DMS53 treated with DMSO at 0.1 percent for 48 hours (cell line): ENCODE measurements around the gene SFRP5.

Experiments
- DNase-seq: peaks from one replicate; lab custom pipeline; 2025; ENCODE audit not compliant: unreplicated experiment; lab: John Stamatoyannopoulos, UW

SFRP5 gene

GRCh38 chr10:97788552-97789442 lies 17.0 kb upstream of the SFRP5 start:
- DNase-seq: no peak

- DNase-seq: no peak
Measured at GRCh38 chr10:97785731-97786130, 13.9 kb upstream of the SFRP5 start.

- no peak for DNase-seq
Measured at GRCh38 chr10:97785231-97785630, 13.4 kb upstream of the SFRP5 start.

- DNase-seq: no peak
Measured at GRCh38 chr10:97784200-97784810, 12.5 kb upstream of the SFRP5 start.

GRCh38 chr10:97782455-97783228 lies 10.8 kb upstream of the SFRP5 start:
- DNase-seq: no peak

GRCh38 chr10:97781618-97782331 lies 10.0 kb upstream of the SFRP5 start:
- DNase-seq: no peak

GRCh38 chr10:97780841-97781617 lies 9.2 kb upstream of the SFRP5 start:
- no peak for DNase-seq

- no peak for DNase-seq
Measured at GRCh38 chr10:97779975-97780374, 8.2 kb upstream of the SFRP5 start.

- no peak for DNase-seq
Measured at GRCh38 chr10:97779492-97779891, 7.7 kb upstream of the SFRP5 start.

GRCh38 chr10:97778452-97779302 lies 6.9 kb upstream of the SFRP5 start:
- DNase-seq: no peak

GRCh38 chr10:97777143-97777542 lies 5.3 kb upstream of the SFRP5 start:
- no peak for DNase-seq

GRCh38 chr10:97774811-97775294 lies 3.1 kb upstream of the SFRP5 start:
- peak; percentile 31 for DNase-seq

- no peak for DNase-seq
Measured at GRCh38 chr10:97773096-97773495, 1.3 kb upstream of the SFRP5 start.

GRCh38 chr10:97771055-97771891 lies 526 bp downstream of the SFRP5 start:
- peak; percentile 24 for DNase-seq

- no peak for DNase-seq
Measured at GRCh38 chr10:97770255-97770654, 1.5 kb downstream of the SFRP5 start.

GRCh38 chr10:97768322-97769315 lies 3.2 kb downstream of the SFRP5 start:
- DNase-seq: no peak
